CD4-positive, alpha-beta T cell (primary cell): ENCODE results near the gene ZBTB5. TPM values are rescaled to one million over a fixed set of nuclear protein-coding genes. Genes with fewer than 3 reads are reported as not detected.

Experiments used
- ATAC-seq: fragments of 200-7000 bp; cut with Tn5 transposase; one replicate; pipeline ENCODE4 v1.10.0; 2022; ENCODE audit warnings: mild to moderate bottlenecking; ENCODE audit not compliant: poor library complexity
- CTCF ChIA-PET: fragments of 350-600 bp; sonication (Branson Sonifier 250); formaldehyde crosslinking; loops from one replicate; lab custom pipeline; 2021; ENCODE audit warnings: antibody characterized with exemption, inconsistent platforms; lab: Charles Lee
- POLR2A ChIA-PET: fragments of 350-600 bp; sonication (Branson Sonifier 250); formaldehyde crosslinking; loops from one replicate; lab custom pipeline; 2021; ENCODE audit warnings: antibody characterized with exemption, inconsistent platforms; lab: Charles Lee
- DNase-seq, 14 experiments: peaks; one replicate each; pipeline ENCODE4 v3.0.0-alpha.2; 2013 to 2020; ENCODE audit warnings: mixed read lengths in 2 of 14
- H3K27ac ChIP-seq, 2 donors: one replicate each; pipeline versions ENCODE4 v1.5.1 to v1.7.0; 2013; ENCODE audit warnings: low read length in 2 of 2, low read depth in 1 of 2, mild to moderate bottlenecking in 1 of 2
- H3K27me3 ChIP-seq, 2 experiments: 1 replicate in 1 of 2; 2 replicates in 1 of 2; pipeline versions ENCODE4 v1.6.1 to v1.7.0; 2013; ENCODE audit warnings: low read length in 2 of 2, control low read depth in 1 of 2, mild to moderate bottlenecking in 1 of 2, moderate library complexity in 1 of 2; ENCODE audit not compliant: insufficient read depth in 2 of 2, control insufficient read depth in 1 of 2
- H3K36me3 ChIP-seq: one replicate; pipeline ENCODE4 v1.6.1; 2013; ENCODE audit warnings: low read length, control low read depth; ENCODE audit not compliant: insufficient read depth
- H3K4me1 ChIP-seq: one replicate; pipeline ENCODE4 v1.6.1; 2013; ENCODE audit warnings: low read length, control low read depth; ENCODE audit not compliant: insufficient read depth
- H3K4me3 ChIP-seq: one replicate; pipeline ENCODE4 v1.5.1; 2013; ENCODE audit warnings: mild to moderate bottlenecking, low read length, moderate library complexity
- H3K9me3 ChIP-seq, 2 experiments: 1 replicate in 1 of 2; 2 replicates in 1 of 2; pipeline versions ENCODE4 v1.6.1 to v1.7.0; 2013; ENCODE audit warnings: low read length in 2 of 2, mild to moderate bottlenecking in 2 of 2, control low read depth in 1 of 2, moderate library complexity in 1 of 2; ENCODE audit not compliant: control insufficient read depth in 1 of 2, insufficient read depth in 1 of 2
- H3K27ac Mint-ChIP-seq: one replicate; pipeline ENCODE4 v1.8.0; 2020; ENCODE audit warnings: mixed read lengths
- H3K27me3 Mint-ChIP-seq: one replicate; pipeline ENCODE4 v1.8.0; 2021; ENCODE audit warnings: mixed read lengths
- H3K36me3 Mint-ChIP-seq: one replicate; pipeline ENCODE4 v1.8.0; 2021; ENCODE audit warnings: low read depth, mixed read lengths
- H3K4me1 Mint-ChIP-seq: one replicate; pipeline ENCODE4 v1.8.0; 2021; ENCODE audit warnings: low read depth, mixed read lengths
- H3K4me3 Mint-ChIP-seq: one replicate; pipeline ENCODE4 v1.8.0; 2020; ENCODE audit warnings: mild to moderate bottlenecking, mixed read lengths
- H3K9me3 Mint-ChIP-seq: one replicate; pipeline ENCODE4 v1.8.0; 2020; ENCODE audit warnings: mixed read lengths
- intact Hi-C, 2 experiments: fragments of 100-400 bp; cut with DNase I in 1 of 2; cut with micrococcal nuclease in 1 of 2; formaldehyde crosslinking; loops; one replicate each; pipeline versions ENCODE4 v1.15.1 to v1.9.0; 2023 to 2025; cut with DNase I, micrococcal nuclease
- total RNA-seq, 174 experiments: library from RNA in 2 of 174; stranded (reverse) in 2 of 174; gene quantifications; one replicate each; pipeline ENCODE4 v1.2.3 and lab custom pipeline; 2021 to 2026
- TF ChIP-seq, protein P1 (sequence below): fragments of 200-600 bp; IDR thresholded peaks from one replicate; pipeline ENCODE4 v1.8.0; 2022; ENCODE audit warnings: antibody characterized with exemption, mild to moderate bottlenecking

Gene ZBTB5
- total RNA-seq, 2 experiments from 2014 or later, result 21.3 to 22.0 TPM

DNA sequence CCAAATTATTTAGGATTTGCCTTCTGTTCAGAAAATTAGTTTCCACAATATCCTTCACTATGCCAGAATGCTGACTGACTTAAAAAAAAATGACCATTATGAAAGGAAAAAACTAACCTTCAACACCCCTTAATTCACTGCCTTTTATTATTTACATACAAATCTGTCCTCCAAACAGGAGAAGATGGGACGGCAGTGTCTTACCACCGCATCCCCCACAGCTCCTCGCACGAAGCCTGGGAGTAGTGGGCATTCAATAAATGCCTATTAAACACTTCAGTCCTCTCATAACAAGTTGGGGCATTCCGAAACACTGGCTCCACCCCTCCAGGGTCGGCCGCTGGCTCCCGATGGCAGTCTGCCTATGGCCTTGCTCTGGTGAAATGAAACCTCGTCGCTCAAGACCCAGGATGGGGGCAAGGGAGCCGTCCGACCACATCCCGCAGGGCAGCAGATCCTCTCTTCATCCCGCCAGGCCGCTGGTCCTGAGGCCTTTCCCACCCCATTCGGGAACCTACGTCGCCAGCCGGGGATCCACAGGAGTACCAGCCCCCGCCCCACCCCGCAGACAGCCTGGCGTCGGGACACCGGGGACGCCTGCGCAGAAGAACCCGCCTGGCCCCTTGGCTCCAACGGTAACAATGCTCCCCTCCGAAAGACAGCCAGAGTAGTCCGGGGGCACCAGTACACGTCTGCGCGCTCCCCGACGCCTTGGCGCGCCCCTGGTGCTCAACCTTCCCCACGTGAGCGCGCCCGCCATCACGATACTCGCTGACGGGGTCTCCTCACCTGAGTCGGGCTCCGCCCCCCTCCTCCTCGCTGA, 613 bp downstream of the ZBTB5 start:
- Mint-ChIP-seq H3K4me1 (peaks cover 40% of the 10 kb centered on the region), H3K27ac (peak overlapping the region; percentile 92), H3K9me3 (no peaks in the 10 kb centered on the region), H3K4me3 (peak overlapping the region; percentile 91), H3K27me3 (no peaks in the 10 kb centered on the region), H3K36me3 (peaks cover 20% of the 10 kb centered on the region)
- Histone ChIP-seq H3K27me3 (no peaks in the 10 kb centered on the region), H3K4me1 (peaks cover 32% of the 10 kb centered on the region), H3K9me3 (no peaks in the 10 kb centered on the region), H3K36me3 (no peaks in the 10 kb centered on the region), H3K27ac (peak overlapping the region; percentile 90 to 95), H3K4me3 (peak overlapping the region; percentile 96)
- CTCF ChIA-PET, result interaction anchor here (1.2 kb wide), 1 partner anchor 22 kb away, joined by 3 read pairs; no protein-coding TSS in a partner anchor
- ATAC-seq (peak; percentile 49), DNase-seq (peak in 13 of 14 experiments; percentile 30 to 88 (median 57))
- TF ChIP-seq, protein P1, sequence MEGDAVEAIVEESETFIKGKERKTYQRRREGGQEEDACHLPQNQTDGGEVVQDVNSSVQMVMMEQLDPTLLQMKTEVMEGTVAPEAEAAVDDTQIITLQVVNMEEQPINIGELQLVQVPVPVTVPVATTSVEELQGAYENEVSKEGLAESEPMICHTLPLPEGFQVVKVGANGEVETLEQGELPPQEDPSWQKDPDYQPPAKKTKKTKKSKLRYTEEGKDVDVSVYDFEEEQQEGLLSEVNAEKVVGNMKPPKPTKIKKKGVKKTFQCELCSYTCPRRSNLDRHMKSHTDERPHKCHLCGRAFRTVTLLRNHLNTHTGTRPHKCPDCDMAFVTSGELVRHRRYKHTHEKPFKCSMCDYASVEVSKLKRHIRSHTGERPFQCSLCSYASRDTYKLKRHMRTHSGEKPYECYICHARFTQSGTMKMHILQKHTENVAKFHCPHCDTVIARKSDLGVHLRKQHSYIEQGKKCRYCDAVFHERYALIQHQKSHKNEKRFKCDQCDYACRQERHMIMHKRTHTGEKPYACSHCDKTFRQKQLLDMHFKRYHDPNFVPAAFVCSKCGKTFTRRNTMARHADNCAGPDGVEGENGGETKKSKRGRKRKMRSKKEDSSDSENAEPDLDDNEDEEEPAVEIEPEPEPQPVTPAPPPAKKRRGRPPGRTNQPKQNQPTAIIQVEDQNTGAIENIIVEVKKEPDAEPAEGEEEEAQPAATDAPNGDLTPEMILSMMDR, result no peak
- POLR2A ChIA-PET, result interaction anchor here (0.5 to 2.5 kb wide), 9 partner anchors 21 to 345 kb away, joined by 3 to 52 read pairs (median 5); partner anchors contain the start of genes GRHPR, POLR1E, TOMM5 and ZCCHC7
- intact Hi-C loops, result loop anchor here (1.0 to 10.0 kb wide), 10 partner anchors 21 to 1067 kb away; partner anchors contain the start of genes GRHPR (in 2 of the 2), MELK (in 1 of the 2), POLR1E (in 1 of the 2) and TOMM5 (in 1 of the 2)

DNA sequence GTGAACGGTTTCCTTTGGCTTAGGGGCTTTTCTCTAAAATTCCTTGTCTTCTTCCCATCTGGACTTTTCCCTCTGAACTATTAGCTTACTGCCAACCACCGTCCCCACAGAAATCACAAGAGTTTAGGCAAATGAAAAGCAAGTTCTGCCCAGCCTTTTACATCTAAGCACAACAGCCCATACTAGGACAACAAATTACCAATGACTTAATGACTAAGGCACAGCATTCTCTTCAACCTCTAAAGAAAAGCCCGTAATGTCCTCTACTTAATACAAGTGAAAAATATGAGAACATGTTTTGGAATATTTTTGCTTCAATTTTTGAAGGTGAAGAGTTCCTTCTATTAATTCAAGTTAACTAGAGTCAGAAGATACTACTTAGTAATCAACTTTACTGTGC, 1.2 kb downstream of the ZBTB5 start:
- TF ChIP-seq, protein P1, result no peak
- peaks cover 40% of the 10 kb centered on the region for H3K4me1 Mint-ChIP-seq

DNA sequence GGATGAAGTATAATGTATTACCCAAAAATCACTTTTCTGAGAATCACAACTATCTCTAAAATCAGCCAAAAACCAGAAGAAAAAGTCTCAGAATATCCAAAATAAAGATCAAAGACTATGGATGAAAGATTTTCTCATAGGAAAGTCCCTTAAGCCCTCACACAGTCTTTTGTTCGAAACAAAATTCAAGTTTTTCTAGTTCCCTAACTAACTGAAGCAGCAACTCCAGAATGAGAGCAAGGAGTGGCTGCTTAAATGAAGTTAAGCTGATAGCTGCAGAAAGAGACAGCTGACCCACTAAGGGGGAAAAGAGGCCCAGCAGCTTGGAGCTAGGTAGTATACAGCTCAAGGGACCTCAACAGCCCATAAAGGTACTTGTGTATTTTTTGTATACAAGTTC, 8.4 kb downstream of the ZBTB5 start:
- no peak overlapping the region for H3K4me3 Mint-ChIP-seq
- CTCF ChIA-PET, result no interaction called here
- no peaks in the 10 kb centered on the region for H3K9me3 Mint-ChIP-seq
- POLR2A ChIA-PET, result interaction anchor here (0.8 to 1.0 kb wide), 2 partner anchors 9 to 34 kb away, joined by 3 to 4 read pairs; partner anchors contain the start of gene GRHPR
- no peaks in the 10 kb centered on the region for H3K27me3 ChIP-seq
- peak in 1 of 14 experiments; percentile 14 for DNase-seq
- H3K9me3 ChIP-seq, result no peaks in the 10 kb centered on the region
- peaks cover 70% of the 10 kb centered on the region for H3K4me1 Mint-ChIP-seq
- no peak overlapping the region for H3K27ac ChIP-seq
- no peak overlapping the region for H3K4me3 ChIP-seq
- peaks cover 14% of the 10 kb centered on the region for H3K4me1 ChIP-seq
- intact Hi-C loops, result no loop called here
- no peaks in the 10 kb centered on the region for H3K36me3 ChIP-seq
- no peaks in the 10 kb centered on the region for H3K27me3 Mint-ChIP-seq
- H3K27ac Mint-ChIP-seq, result peak overlapping the region; percentile 66
- TF ChIP-seq, protein P1, result no peak
- ATAC-seq, result no peak
- H3K36me3 Mint-ChIP-seq, result peaks cover 5% of the 10 kb centered on the region

More for the DNA sequence above, 1.2 kb downstream of the ZBTB5 start:
- no peaks in the 10 kb centered on the region for H3K9me3 ChIP-seq
- ChIA-PET POLR2A (interaction anchor here (0.6 to 2.4 kb wide), 5 partner anchors 21 to 344 kb away, joined by 3 to 22 read pairs (median 4); partner anchors contain the start of genes GRHPR, POLR1E and ZCCHC7), CTCF (interaction anchor here (1.2 kb wide), 1 partner anchor 22 kb away, joined by 3 read pairs; no protein-coding TSS in a partner anchor)
- Mint-ChIP-seq H3K27ac (peak overlapping the region; percentile 92), H3K4me3 (peak overlapping the region; percentile 91), H3K36me3 (peaks cover 20% of the 10 kb centered on the region), H3K27me3 (no peaks in the 10 kb centered on the region), H3K9me3 (no peaks in the 10 kb centered on the region)
- H3K27ac ChIP-seq, result no peak overlapping the region
- H3K36me3 ChIP-seq, result no peaks in the 10 kb centered on the region
- no peak for ATAC-seq
- H3K4me3 ChIP-seq, result peak overlapping the region; percentile 96
- DNase-seq, result no peak
- peaks cover 32% of the 10 kb centered on the region for H3K4me1 ChIP-seq
- intact Hi-C loops, result loop anchor here in 1 of 2 experiments (2.0 to 10.0 kb wide), 5 partner anchors 41 to 889 kb away; partner anchors contain the start of genes GRHPR and MELK
- no peaks in the 10 kb centered on the region for H3K27me3 ChIP-seq
